Erythroblast (primary cell): ENCODE data around the gene DCUN1D2.

Source experiments
- GATA1 ChIP-seq: IDR thresholded peaks from 2 replicates; pipeline ENCODE4 v1.6.1; 2011; ENCODE audit warnings: low read depth, mild to moderate bottlenecking, control low read depth, low read length, moderate library complexity
- POLR2A ChIP-seq: IDR thresholded peaks from 2 replicates; pipeline ENCODE4 v1.6.1; 2011; ENCODE audit warnings: mild to moderate bottlenecking, low read length

DNA sequence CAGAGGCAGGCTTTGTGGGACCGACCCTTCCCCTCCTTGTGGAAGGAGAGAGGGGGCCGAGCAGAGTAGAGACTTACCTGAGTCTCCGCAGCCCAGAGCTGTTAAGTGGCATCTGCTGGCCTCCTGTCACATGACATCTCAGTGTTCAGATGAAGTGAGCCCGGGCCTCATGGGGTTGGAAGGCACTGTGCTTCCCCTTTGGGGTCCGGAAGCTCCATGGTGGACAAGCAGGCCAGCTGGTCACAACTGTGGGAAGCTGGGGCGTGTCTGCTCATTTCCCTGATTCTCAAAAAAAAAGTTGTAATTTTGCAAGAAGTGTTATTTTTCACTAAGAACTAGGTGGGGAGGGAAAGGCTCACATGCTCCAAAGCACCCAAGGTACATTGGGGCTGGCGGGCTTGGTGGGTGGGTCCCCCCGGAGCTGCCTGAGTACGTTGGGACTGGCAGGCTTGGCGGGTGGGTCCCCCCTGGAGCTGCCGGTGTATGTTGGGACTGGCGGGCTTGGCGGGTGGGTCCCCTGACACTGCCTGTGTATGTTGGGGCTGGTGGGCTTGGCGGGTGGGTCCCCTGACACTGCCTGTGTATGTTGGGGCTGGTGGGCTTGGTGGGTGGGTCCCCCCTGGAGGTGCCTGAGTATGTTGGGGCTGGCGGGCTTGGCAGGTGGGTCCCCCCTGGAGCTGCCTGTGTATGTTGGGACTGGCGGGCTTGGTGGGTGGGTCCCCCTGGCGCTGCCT, 18.2 kb upstream of the DCUN1D2 start:
- TF ChIP-seq POLR2A (no peak), GATA1 (no peak)
